ENCODE results near the gene APPL1.

Gene APPL1

DNA sequence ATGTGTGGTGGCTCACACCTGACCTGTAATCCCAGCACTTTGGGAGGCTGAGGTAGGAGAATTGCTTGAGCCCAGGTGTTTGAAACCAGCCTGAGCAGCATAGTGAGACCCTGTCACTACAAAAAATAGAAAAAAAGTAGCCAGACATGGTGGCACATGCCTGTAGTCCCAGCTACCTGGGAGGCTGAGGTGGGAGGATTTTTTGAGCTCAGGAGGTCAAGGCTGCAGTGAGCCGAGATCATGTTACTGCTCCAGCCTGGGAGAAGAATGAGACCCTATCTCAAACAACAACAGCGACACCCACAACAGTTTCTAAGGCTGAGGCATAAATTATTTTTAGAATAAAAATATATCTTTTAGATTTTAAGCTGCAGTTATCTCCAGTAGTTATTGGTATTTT lies 6.3 kb downstream of the APPL1 start:
- TF ChIP-seq, protein P1, sequence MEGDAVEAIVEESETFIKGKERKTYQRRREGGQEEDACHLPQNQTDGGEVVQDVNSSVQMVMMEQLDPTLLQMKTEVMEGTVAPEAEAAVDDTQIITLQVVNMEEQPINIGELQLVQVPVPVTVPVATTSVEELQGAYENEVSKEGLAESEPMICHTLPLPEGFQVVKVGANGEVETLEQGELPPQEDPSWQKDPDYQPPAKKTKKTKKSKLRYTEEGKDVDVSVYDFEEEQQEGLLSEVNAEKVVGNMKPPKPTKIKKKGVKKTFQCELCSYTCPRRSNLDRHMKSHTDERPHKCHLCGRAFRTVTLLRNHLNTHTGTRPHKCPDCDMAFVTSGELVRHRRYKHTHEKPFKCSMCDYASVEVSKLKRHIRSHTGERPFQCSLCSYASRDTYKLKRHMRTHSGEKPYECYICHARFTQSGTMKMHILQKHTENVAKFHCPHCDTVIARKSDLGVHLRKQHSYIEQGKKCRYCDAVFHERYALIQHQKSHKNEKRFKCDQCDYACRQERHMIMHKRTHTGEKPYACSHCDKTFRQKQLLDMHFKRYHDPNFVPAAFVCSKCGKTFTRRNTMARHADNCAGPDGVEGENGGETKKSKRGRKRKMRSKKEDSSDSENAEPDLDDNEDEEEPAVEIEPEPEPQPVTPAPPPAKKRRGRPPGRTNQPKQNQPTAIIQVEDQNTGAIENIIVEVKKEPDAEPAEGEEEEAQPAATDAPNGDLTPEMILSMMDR (IDR thresholded peaks at IDR 0.05; ENCODE audit: control insufficient read depth, extremely low read depth, insufficient read depth) = no peak
- no peak for DNase-seq (ENCODE audit: low read depth)
- H3K4me3 ChIP-seq (ENCODE audit: low read depth, low read length) = no peak overlapping the region

DNA sequence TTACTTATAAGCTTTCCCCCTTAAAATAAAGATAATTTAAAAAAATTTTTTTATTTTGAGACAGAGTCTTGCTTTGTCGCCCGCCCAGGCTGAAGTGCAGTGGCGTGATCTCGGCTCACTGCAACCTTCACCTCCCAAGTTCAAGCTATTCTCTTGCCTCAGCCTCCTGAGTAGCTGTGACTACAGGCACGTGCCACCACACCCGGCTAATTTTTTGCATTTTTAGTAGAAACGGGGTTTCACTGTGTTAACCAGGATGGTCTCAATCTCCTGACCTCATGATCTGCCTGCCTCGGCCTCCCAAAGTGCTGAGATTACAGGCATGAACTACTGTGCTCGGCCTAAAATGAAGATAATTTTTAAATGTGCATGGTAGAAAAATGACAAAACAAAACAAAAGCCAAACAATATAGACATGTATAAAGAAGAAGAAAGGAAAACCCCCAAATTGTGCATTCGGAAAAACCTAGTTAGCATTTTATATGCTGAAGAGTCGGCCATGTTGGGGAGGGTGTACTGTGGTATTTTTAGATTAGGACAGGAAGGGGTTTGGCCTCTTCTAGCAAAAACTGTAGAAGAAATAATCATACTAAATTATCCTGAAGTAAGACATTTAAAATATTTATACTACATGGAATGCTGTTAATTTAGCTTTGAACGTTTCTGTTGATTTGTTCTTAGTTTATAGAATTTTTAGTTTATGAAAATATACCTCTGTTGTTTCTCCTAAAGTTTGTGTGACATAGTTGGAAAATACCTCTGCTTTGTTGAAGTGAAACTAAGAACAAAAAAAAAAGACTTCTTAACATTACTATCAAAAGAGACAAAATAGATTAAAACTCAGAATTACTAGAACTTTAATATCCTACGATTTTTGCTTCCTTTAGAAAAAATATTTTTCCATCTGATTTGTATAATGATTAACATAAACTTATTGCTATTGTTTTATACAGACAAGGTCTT lies 7.4 kb downstream of the APPL1 start:
- TF ChIP-seq, protein P1 (IDR thresholded peaks at IDR 0.05; ENCODE audit: control insufficient read depth, extremely low read depth, insufficient read depth) = no peak
- no peak for DNase-seq (ENCODE audit: low read depth)
- H3K4me3 ChIP-seq (ENCODE audit: low read depth, low read length) = no peak overlapping the region

DNA sequence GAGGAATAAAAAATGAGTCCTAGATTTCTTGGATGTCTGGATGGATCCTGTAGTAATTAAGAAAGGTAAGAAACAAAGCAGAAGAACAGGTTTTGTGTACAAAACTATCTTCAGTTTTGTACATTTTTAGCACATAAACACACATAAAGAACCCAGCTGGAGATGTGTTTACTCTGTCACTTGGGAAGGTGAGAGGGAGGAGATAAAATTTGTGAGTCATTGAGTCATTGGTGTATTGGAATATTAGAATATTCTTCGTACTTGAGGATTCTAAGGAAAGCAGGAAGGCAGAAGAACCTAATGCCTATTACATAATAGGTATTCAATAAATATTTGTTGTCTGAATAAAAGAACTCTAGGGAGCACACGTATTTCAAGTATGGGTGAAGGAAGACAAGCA lies 17.4 kb downstream of the APPL1 start:
- H3K4me3 ChIP-seq (ENCODE audit: low read depth, low read length) = no peak overlapping the region
- DNase-seq (ENCODE audit: low read depth) = no peak
- TF ChIP-seq, protein P1 (IDR thresholded peaks at IDR 0.05; ENCODE audit: control insufficient read depth, extremely low read depth, insufficient read depth) = no peak

DNA sequence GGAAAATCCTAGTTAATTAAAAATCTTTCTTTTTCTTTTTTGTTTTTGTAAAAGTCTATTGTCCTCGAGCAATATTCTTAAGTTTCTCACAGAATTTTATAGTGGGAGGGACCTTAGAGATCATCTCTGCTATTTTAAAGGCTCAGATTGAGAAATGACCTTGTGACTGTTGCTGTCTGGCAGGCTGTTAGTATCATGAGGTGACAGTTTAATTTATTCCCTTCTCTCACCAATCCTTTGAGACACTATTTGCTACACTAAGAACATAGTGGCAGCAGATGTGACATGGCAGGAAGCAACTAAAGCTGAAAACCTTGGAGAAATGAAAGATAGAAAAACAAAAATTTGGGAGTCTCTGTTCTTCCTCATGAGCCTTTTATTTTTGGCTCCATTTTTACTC lies 24.9 kb downstream of the APPL1 start:
- TF ChIP-seq, protein P1 (IDR thresholded peaks at IDR 0.05; ENCODE audit: control insufficient read depth, extremely low read depth, insufficient read depth) = no peak
- DNase-seq (ENCODE audit: low read depth) = no peak

DNA sequence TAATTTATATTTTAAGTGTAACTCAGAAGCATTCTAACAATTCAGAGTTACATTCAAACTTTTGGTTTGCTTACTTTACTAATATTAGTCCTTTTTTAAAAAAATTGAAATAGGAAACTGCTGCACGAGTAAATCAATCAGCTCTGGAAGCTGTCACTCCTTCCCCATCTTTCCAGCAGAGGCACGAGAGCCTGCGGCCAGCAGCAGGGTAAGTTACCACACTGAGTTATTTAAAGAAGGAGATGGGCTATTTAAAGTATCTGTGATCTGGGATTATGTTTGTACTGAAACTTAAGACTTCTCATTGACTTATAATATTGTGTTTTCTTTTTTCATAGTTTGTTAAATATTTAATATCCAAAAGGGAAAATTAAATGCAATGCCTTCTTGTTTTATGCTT lies 29.3 kb downstream of the APPL1 start:
- no peak for DNase-seq (ENCODE audit: low read depth)
- TF ChIP-seq, protein P1 (IDR thresholded peaks at IDR 0.05; ENCODE audit: control insufficient read depth, extremely low read depth, insufficient read depth) = no peak
- H3K4me3 ChIP-seq (ENCODE audit: low read depth, low read length) = no peak overlapping the region

More for the DNA sequence above, 24.9 kb downstream of the APPL1 start:
- no peak overlapping the region for H3K4me3 ChIP-seq (ENCODE audit: low read depth, low read length)

DNA sequence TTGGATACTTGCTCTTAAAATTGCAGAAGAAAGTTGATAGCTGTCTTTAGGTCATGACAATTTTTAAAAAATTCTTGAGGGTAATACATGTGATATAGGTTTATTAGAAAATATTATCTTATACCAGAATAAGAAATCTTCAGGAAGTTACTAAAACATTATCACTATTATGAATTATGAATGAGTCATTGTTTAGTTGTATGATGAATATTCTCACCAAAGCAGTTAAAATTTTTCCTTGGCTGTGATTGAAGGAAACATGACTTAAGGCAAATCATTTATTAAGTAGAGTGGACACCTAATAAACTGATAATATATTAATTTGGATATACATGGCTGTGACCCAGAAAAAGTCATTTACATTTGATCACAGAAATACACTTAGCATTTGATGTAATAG lies 30.1 kb downstream of the APPL1 start:
- H3K4me3 ChIP-seq (ENCODE audit: low read depth, low read length) = no peak overlapping the region
- TF ChIP-seq, protein P1 (IDR thresholded peaks at IDR 0.05; ENCODE audit: control insufficient read depth, extremely low read depth, insufficient read depth) = no peak
- DNase-seq (ENCODE audit: low read depth) = no peak

All from LNCaP clone FGC (cell line).